Stimulated activated CD8-positive, alpha-beta memory T cell treated with anti-CD3 and anti-CD28 coated beads, Interleukin-4, amount 100 ng/mL, for 24 hours (primary cell): ENCODE data around the gene PRKAG2.
"Not testable (repeated sequence)": the region's sequence is repeated elsewhere in the genome, so short reads cannot be mapped to it uniquely, and the experiment has no call there.

Experiments used
- DNase-seq: peaks from one replicate; pipeline ENCODE4 v3.0.0-alpha.2; 2020; ENCODE audit warnings: low read depth

Gene PRKAG2

DNA sequence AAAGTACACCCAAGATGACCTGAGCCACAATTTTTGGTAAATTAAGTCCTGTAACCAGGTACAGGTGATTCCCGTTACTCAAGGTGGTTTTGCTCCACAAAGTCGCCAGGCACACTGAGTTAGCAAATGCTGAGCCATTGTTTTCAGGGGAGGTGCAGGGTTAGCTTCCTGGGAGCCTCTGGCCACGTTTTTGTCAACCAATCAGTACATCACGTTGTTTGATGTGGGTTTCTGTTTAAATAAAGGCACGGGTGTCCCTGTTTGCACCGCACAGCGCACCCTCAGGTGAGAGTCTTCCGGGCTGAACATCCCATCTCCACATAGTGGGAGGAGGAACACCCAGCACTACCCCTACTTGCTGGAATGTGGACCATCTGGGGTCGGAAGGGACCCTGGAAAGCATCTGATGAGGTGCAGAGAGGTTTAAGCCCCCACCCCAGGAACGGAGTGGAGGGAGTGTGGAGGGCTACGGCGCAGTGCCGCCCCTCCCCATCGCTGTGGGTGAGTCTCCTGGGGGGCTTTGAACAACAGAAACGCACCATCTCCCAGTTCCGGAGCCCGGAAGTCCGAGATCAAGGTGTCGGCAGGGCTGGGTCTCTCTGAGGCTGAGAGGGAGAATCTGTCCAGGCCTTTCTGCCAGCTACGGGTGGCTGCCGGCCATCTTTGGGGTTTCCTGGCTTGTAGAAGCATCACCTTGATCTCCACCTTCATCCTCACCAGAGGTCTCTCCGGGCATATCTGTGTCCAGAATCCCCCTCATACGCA, 42.5 kb downstream of the PRKAG2 start:
- no peak for DNase-seq

- no peak for DNase-seq
Observed at GRCh38 chr7:151833691-151834090, 43.2 kb downstream of the PRKAG2 start.

DNA sequence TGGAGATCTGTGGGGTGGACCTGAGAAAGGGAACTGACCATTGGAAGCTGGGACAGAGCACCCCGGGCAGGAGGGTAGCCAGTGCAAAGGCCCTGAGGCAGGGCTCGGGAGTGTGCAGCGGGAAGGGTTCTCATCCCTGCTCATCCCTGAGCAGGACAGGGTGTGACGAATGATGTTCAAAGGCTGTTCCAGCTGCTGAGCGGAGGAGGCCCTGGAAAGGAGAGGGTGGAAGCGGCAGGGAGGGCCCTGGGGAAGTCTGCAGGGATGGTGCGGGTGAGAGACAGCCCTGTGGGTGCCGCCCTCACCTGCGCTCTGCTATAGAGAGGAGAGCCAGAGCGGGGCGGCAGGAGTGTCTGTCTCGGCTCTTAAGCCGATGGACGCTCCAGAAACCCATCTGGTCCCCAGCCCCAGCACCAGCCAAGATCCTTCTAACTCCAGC, 43.7 kb downstream of the PRKAG2 start:
- no peak for DNase-seq

DNA sequence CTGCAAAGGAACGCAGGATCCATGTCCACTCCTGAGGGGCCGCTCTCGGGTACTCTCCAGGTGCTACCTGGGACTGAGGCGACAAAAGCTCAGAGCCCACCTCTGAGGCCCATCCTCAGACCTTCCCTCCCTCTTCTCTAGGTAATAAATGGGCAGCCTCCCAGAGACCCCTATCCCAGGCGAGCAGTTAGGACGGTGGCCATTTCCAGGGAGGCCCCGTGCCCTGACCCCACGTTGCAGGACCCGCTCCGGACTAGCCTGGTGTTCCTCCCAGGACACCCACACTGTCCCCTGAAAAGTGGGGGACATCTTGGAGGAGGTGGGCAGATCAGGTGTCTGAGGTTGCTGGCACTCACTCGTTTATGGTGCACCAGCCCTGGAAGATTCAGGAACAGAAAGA, 44.3 kb downstream of the PRKAG2 start:
- no peak for DNase-seq

DNA sequence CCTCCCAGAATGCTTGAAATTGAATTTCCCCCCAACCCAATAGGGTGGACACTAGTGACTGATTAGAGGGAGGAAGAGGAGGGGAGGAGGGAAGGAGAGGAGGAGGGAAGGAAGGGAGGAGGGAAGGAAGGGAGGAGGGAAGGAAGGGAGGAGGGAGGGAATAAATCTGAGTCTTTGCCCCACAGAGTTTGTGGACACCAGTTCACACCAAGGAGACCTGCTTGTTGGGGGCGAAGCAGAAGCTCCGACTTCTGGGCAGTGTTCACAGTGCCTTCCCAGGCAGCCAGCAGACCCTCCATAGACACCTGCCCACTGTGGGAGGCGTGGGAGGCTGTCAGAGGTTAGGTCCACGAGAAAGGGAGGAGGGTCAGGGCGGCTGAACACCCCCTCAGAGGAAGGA, 44.8 kb downstream of the PRKAG2 start:
- no peak for DNase-seq

- DNase-seq, result no peak
Observed at GRCh38 chr7:151831606-151832005, 45.3 kb downstream of the PRKAG2 start.

- no peak for DNase-seq
Observed at GRCh38 chr7:151830121-151830830, 46.6 kb downstream of the PRKAG2 start.

DNA sequence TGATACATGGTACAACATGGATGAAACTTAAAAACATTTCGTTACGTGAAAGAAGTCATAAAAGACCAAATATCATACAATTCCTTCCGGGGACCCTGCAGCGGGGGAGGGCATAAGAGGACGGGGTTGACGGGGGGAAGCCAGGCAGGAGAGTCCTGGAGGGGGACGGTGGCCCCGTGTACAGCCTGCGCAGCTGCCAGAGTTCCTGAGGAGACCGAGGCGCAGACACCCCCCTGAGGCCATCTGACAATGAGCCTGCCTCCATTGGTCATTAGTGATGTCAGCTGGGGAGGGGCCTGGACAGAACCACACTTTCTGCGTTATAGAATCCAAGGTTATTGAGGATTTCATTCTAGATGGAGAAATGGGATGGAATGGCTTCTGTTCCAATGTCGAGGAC, 47.2 kb downstream of the PRKAG2 start:
- no peak for DNase-seq

DNA sequence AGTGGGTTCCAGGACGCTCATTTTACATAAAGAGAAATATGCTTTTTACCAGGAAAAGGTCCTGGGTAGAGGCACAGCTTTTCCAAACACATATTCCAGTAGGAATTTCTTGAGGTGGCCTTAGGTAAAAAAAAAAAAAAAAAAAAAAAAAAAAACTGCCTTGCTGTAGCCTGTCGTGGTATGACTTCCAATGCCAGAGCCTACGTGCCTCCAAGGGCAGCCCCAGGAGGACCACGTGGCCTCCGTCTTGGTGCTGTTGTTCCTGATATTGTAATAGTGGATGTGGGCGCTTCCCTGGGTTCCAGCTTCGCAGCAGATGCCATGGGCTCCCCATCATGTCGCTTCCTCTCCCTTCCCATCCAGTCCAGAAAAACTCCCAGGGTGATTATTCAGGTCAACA, 49.3 kb downstream of the PRKAG2 start:
- no peak for DNase-seq

DNA sequence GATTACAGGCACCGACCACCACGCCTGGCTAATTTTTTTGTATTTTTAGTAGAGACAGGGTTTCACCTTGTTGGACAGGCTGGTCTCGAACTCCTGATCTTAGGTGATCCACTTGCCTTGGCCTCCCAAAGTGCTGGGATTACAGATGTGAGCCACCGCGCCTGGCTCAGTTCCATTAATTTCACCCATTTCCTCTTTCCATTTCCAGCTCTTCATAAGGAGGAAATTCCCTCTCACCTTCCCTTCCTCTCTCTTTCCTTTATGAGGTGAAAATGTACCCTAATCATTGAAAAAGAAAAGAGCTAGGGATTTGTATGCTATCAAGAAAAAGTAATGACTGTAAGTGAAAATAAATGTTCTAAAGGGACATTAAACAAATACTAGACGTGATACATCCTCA, 50.6 kb downstream of the PRKAG2 start:
- not testable (repeated sequence) for DNase-seq

DNA sequence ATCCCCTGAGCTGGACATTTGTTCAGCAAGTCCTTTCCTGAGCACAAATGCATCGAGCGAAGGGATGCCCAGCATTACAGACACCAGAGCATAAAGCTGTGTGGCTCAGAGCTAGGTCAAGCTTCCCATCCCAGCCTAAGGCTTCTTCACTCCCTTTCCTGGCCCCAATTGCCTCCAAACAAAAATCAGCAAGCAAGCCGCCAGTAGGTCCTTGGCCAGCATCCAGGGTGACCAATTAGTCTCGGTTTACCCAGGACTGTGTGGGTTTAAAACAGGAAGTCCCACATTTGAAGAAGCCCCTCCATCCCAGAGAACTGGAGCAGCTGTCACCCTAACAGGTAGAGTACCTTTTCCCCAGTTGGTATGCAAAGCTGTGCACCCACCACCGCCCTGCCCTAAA, 51.2 kb downstream of the PRKAG2 start:
- DNase-seq, result no peak

DNA sequence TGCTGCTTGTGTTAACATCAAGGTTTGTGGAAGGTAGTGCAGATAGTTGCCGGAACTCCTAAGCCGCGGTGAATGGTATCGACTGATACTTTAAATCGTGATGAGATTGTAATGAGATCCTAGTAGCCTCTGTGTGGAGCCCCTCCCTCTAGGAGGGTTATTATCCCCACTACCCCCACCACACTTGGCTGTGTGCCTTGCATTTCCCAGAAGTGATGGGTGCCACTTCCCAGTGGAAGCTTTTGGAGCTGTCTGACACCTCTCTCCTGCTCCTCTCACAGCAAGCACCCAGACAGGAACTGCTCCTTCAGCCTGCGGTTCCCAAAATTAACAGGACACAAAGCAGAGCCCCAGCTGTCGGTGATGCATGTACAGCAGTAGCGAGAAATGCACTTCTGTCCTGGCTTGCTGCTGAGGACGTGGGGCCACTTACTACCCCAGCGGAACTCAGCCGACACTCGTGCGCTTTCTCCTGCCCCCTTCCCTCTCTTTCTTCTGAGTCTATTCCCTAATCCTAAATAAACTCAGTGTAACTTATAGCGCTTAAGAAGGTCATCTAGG, 52.5 kb downstream of the PRKAG2 start:
- DNase-seq, result no peak

DNA sequence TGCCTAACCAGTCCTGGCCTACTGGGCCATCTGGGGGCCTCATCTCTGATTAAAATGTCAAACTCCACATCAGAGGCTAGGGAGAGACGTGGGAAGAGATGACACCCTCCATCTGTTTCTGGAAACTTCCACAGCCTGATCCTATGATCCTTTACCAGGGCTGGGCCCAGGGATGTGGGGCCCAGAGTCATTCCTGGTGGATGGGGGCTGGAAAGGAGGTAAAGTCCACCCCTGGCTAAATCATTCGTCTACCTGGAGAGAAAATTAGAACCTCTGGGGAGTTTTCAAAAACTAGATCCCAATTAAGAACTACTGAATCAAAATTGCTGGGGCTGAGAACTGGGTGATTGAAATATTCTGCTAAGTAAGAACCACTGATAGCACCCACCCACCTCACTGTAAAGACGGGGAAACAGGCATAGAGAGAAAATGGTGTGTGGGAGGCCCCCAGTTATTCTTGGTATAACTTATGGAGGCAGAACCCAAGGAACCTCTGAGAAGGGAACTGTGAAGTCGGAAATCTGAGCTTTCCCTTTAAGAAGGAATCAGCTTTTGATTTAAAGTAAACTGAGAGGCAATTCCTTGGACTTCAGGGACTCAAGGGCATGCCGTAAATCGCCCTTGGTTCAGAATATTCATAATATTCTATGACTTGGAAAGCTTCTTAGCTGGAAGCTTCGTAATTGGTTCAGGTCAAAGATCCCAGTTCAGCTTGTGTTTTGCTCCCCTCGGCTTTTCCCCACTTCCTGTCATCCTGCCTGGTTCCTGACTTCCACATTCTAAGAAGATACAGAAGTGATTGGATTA, 53.1 kb downstream of the PRKAG2 start:
- no peak for DNase-seq

DNA sequence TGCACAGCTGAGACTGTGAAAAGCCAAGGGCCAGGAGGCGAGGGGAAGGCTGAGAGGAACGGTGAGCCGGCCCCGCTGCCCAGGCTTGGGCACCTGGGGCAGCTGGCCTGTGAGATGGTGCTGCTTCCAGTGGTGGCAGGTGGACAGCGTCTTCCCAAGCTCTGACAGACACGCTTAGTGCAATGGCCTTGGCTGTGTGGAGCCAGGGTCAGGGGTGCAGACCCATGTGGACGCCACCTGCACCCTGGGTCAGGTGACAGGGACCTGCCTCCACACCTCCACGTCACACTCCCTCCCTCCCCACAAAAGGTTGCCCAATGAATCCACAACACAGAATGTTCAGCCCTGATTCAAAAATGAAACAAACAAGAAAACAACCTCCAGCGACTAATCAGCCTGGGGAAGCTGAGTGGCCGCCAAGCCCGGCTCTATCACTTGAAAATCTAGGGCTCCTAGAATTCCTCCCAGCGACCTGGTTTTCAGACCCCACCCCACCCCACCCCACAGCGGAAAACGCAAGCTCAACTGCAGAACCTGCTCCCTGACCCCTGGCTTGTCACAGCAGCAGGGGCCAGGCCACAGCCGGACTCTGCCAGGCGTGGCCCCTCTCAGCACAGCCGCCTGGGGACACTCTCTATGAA, 54.3 kb downstream of the PRKAG2 start:
- no peak for DNase-seq

GRCh38 chr7:151821806-151822540, 54.9 kb downstream of the PRKAG2 start:
- DNase-seq, result no peak

- DNase-seq, result no peak
Observed at GRCh38 chr7:151821226-151821625, 55.7 kb downstream of the PRKAG2 start.

- no peak for DNase-seq
Observed at GRCh38 chr7:151820491-151821105, 56.3 kb downstream of the PRKAG2 start.

- DNase-seq, result no peak
Observed at GRCh38 chr7:151819866-151820265, 57.0 kb downstream of the PRKAG2 start.

GRCh38 chr7:151818674-151819519, 58.0 kb downstream of the PRKAG2 start:
- no peak for DNase-seq
